GM19043 (cell line): ENCODE measurements around the gene SSR1.

ENCODE experiments used
- ATAC-seq: cut with Tn5 transposase; IDR thresholded peaks from one replicate; pipeline ENCODE4 v1.9.1; 2021; ENCODE audit warnings: low read depth; ENCODE audit not compliant: unreplicated experiment

SSR1 gene

GRCh38 chr6:7218406-7218988, 94.5 kb downstream of the SSR1 start:
- no peak for ATAC-seq
